Measurements from ENCODE around the gene ANXA2.
"Not testable (repeated sequence)": the region's sequence is repeated elsewhere in the genome, so short reads cannot be mapped to it uniquely, and the experiment has no call there.

ANXA2 gene

DNA sequence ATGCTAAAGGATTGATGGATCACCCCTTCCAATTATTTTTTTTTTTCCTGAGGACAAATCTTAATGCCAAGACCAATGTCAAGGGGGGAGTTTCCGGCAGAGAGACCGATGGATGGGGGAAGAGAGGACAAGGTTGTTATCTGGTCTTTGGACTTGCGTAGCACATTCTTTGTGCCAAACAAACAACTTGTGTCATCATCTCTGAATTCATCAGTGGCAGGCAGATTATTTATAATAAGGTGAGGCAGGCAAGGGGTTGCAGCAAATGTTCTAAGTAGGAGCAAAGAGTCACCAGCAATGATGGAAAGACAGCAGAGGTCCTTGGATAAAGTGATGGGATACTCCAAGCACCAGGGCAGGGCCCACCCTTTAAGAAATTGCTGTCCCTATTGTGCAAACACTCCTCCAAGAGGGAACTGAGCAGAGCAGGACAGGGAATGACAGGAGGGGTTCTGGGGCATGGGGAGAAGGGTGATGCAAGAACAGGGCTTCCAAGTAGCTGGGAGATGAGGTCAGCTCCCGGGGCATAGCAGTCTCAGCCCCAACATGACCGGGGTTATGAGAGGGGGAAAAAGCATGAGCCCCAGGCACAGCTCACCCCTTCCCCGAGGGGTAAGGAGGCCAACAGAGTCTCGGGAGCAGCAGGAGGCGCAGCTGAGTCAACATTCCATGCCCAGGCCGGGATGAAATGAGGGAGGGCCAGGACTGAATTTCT lies 57.4 kb downstream of the ANXA2 start:
- no peak for DNase-seq (ENCODE audit: low spot score)

DNA sequence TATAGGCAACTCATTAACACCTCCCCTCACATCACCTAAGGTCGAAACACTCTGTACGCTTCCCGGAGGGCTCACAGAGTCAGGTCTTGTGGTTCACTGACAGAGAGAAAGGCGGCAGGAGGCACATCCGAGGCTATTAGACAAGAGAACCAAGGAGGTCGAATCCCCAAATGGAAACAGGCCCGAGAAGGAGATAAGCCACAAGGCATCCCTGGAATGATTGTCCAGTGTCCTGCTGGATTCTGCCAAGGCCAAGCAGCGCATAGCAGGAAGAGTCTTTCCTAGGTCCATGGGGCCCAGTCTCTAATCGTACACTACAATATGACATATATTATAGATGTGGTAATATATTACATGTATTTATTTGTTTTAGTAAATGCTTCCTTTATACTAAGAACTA lies 58.5 kb downstream of the ANXA2 start:
- no peak for DNase-seq (ENCODE audit: low spot score)

DNA sequence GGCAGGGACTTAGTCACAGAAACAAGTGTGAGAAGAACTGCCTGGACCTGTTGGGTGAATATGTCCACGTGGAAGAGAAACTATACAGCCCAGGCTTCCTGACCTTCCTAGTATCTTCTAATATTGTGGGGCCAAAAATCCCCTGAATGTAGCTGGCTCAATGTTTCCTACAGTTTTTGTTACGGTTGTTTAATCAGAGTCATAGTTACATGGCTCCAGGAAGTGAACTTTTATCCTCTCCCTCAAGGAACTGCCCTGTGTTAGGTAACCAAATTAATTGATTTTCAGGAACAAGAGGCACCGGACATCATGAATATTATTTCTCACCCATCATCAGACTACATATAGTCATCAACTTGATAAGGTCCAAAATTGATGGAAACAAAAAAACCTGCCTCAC lies 59.0 kb downstream of the ANXA2 start:
- DNase-seq (ENCODE audit: low spot score): no peak

DNA sequence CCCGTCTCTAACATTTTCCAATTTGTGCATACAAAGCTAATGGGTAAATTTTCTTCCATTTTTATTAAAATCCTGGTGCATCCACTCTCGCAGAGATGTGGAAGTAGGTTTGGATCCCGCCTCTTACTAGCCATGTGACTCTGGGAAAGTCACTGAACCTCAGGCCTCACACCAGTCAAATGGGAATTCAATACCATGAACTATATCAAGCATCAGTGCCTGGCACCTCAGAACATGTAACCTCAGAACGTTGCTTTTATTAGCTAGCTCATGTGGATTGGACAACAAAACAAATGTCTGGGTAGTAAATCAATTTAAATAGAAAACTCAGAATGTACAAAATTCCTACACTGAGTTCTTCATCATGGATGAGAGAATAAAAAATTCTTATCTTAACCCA lies 60.7 kb downstream of the ANXA2 start:
- DNase-seq (ENCODE audit: low spot score): no peak

DNA sequence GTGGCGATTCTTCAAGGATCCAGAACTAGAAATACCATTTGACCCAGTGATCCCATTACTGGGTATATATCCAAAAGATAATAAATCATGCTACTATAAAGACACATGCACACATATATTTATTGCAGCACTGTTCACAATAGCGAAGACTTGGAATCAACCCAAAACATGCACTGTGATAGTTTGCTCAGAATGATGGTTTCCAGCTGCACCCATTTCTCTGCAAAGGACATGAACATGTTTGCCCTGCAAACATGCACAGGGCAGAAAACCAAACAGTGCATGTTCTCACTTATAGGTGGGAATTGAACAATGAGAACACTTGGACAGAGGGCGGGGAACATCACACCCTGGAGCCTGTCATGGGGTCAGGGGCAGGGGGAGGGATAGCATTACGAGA lies 62.5 kb downstream of the ANXA2 start:
- DNase-seq (ENCODE audit: low spot score): not testable (repeated sequence)

DNA sequence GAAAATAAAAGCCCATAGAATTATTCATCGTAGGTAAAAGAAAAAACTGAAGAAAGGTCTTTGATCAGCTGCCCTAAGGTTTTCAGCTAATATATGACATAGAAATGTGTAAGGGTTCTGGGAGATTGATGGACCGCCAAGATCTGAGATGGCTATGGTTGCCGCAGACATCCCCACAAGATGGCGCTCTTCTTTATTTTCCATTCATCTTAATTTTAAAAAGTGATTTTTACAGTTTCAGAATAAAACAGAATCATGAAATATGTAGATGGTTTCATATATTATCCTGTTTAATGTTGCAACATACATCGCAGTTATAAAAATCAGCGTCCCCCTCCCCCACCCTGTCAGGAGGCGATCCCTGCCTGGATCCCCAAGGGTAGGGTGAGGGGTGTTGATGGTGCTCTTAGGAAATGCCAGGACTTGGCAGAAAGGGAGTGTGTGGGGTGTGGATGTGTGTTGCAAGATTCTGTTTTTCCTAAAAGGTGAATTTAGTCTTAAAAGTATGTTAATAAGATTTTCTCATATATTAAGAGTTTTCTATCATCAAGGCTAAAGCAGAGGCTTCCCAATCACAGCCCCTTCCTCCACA lies 68.8 kb downstream of the ANXA2 start:
- peak; percentile 18 for DNase-seq (ENCODE audit: low spot score)

DNA sequence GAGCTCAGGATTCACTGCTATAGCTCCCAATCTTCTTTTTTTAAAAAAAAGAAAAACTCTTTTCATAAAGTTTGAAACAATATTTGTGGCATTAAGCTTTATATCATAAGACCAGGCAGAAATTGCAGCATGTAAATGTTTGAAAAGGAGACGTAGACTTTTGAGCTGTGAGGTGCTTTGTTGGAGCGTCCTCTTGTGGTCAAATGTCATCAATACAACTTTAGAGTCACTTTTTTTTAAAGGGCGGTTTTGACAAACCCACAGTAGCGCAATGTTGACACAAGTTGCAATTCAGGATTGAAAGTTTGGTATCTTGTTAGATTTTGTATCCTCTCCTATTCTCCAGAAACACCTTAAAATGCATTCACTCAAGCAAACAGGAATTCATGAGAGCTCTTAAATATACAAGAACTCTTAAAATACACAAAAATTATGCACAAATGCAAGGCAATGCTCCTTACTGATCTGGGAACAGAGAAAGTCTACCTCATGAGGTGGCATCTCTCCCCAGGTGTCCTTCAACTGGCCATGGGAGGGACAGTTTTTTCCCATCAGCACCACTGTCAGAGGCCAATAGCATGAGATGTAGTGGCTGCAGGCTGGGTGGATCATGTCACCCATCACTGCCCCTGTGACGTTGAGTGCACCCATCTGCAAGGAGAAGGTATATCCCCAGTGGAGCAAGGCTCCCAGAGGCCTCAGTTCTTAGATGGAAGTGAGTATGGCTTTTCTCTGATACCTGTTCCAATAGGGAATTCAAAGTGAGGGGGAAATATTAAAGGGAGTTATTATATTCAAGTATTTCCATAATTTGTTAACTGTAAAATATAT lies 70.7 kb downstream of the ANXA2 start:
- peak; percentile 52 for DNase-seq (ENCODE audit: low spot score)

DNA sequence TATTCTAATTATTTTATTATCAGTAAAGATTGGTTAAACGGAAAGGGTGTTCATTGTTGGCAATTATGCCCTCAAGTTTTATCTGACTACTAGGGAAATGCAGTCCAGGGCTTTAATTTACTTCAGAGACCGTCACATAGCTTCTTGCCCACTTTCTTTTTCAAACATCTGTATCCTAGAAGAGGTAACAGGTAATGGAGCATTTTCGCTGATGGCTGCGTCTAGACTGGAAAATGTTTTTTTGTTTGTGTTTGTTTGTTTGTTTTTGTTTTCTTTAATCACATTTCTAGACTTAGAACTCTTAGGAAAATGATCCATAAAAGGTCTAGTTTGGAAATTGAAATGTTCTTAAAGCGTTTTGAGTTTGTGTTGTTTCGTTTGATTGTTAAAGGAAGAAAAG lies 71.4 kb downstream of the ANXA2 start:
- no peak for DNase-seq (ENCODE audit: low spot score)

DNA sequence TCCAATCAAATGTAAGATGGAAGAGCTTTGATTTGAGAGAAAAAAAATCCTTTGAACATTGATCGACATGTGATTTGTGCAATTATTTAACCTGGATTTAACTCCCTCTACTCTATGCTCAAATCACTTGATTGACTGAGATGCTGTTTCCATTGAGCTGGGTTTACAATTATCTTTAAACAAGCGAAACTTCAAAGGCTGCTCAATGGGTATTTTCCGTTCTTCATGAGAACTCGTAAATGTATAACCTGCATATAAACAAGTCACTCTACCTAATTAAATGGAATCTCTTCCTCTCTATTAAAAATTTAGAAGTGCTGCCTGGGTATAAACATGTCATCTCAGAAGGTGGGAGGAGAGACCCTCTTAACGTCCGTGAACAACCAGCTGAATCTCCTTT lies 71.9 kb downstream of the ANXA2 start:
- DNase-seq (ENCODE audit: low spot score): no peak

DNA sequence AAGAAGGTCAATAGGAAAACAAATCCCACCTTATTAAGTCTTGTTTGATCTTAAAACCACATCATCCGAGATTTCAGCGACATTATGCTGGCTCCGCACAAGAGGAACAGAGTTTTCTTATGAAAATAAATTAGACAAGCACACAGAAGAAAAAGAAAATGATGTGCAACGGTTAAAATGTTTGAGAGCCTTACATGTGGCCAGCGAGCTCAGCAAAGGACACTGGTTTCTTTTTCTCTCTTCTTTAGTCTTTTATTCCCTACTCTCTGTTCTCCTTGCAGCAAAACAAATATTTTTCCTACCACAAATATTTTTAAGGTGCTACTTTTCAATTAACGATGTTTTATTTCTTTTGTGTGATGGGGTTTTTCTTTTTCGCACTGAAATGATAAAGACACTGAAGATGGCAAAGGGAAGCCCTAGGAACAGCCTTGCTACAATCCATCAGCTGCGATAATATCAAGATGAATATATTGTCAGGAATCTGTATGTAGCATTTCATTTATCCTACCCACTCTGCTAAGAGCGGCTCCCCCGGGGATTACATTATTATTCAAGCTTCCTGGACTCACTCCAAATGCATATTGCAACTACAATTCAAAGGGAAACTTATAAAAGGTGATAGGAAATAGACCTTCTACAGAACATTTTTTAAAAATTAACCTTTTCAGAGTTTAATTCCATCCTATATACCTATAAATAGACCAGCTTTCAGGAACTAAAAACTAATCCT lies 72.9 kb downstream of the ANXA2 start:
- no peak for DNase-seq (ENCODE audit: low spot score)

DNA sequence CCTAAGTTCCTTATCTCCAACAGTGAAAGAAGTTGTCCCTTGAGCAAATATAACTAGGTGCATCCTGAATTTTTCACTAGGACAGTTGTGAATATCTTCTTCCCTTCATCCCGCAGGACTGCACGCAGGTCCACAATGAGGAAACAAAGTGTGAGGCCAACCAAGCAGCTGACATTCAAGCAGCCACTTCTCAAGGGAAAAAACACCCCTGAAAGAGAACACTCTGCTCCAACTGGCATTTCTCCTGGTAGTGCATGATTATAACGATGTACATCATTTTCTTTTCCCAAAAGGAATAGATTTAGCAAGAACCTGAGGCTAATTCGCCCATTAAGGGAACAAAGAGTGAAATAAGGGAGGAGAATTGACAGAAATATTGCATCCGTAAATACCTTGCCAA lies 74.5 kb downstream of the ANXA2 start:
- DNase-seq (ENCODE audit: low spot score): no peak

DNA sequence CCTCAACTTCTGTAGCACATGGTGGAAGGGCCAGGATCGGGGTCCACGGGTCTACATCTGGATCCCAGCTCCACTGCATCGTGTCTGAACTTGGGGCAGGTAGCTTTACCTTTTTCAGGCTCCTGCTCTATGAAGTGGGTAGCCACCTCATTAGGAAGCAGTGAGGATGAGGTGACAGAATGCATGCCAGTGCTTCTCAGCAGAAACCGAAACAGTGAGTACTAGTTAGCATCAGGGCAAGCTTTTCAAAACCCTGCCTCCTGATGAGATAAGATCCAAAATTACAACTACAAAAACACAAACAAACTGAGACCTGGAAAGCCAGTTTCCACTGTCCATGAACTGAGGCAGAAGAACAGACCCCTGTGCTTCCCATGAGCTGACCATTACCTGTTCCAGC lies 77.4 kb downstream of the ANXA2 start:
- no peak for DNase-seq (ENCODE audit: low spot score)

DNA sequence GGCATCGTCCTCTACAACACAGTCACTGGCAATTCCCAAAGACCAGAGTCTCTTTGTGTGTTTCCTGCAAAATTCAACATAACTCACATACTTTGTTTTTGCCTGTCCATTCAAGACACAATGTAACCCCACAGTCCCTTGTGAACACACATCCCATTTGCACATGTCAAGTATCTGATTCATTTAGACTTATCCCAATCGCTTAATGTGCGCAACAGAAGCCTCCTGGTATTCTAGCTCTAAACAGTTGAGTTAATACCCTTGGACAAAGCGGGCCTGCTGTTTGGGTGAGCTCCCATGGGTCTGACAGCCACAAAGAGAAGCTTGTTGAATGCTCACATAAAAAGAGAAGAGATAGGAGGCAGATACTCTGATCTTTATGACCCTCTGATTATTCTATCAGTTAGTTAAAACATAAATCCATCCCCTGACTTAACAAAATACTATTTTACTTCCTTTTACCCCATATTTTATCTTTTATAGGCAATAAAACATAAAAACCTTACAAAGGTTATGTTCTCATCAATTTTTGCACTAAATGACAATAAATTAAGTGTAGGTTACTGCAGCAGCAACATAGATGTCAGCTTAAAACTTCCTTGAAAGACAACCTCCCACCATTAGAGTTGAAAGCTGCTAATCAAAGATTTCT lies 79.4 kb downstream of the ANXA2 start:
- DNase-seq (ENCODE audit: low spot score): no peak

DNA sequence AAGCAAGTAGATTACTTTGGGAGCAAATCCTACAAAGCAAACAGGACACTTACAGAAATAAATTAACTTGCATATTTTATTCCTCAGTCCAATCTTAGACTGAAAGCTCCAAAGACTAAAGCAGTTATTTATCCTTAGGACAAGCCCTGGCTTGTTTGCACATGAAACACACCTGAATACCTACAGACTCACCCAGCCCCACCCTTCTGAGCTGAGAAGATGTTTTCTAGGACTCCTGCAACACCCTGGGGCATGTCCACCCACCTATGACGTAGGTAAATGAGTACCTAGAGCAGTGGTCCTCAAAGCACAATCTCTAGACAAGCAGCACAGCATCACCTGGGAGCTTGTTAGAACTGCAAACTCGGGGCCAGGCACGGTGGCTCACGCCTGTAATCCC lies 80.8 kb downstream of the ANXA2 start:
- DNase-seq (ENCODE audit: low spot score): no peak

DNA sequence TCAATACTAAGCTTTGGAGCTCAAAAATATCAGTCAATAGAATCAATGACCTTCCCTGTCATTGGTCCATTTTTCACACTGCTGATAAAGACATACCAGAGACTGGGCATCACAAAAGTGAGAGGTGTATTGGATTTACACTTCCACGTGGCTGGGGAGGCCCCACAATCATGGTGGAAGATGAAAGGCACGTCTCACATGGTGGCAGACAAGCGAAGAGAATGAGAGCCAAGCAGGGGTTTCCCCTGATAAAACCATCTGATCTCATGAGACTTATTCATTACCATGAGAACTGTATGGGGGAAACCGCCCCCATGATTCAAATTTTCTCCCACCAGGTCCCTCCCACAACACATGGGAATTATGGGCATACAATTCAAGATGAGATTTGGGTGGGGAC lies 81.9 kb downstream of the ANXA2 start:
- no peak for DNase-seq (ENCODE audit: low spot score)

DNA sequence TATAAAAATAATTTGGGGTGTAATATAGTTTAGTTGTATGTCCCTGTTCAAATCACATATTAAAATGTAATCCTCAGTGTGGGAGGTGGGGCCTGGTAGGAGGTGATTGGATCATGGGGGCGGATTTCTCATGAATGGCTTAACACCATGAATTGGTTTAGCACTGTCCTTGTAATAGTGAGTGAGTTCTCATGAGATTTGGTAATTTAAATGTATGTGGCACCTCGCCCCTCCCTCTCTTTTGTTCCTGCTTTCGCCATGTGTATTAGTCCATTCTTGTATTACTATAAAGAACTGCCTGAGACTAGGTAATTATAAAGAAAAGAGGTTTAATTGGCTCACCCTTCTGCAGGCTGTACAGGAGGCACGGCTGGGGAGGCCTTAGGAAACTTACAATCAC lies 83.9 kb downstream of the ANXA2 start:
- DNase-seq (ENCODE audit: low spot score): no peak

DNA sequence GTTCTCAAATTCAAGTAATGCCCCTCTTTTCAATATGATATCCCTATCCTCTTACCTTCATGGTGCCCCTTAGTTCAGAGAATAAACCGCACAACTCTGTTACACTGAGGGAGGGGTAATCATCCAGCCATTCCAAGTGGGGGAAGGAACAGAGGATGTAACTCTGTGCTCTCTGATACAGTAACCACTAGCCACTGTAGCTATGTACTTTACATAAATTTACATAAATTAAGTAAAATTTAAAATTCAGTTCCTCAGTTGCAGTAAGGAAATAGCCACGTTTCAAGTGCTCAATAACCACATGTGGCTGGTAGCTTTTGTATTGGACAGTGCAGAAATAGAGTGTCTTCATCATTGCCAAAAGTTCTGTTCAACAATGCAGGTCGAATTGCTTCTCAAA lies 90.8 kb downstream of the ANXA2 start:
- DNase-seq (ENCODE audit: low spot score): no peak

DNA sequence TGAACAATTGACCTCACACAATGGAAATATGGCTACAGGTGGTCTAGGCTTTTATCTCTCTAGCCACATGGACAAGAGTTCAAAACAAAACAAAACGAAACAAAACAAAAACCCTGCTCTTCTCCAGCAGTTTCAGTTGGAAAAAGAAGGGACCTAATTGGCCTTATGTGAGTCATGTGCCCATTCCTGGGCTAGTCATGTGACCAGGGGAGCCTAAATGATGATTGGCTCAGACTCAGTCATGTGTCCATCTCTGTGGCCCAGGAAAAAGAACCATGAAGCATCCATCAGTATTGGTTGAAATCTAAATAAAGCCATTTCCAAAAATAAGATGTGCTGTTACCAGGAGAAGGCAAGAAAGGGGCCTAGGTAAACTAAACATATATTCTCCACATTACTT lies 96.8 kb downstream of the ANXA2 start:
- DNase-seq (ENCODE audit: low spot score): peak; percentile 23

DNA sequence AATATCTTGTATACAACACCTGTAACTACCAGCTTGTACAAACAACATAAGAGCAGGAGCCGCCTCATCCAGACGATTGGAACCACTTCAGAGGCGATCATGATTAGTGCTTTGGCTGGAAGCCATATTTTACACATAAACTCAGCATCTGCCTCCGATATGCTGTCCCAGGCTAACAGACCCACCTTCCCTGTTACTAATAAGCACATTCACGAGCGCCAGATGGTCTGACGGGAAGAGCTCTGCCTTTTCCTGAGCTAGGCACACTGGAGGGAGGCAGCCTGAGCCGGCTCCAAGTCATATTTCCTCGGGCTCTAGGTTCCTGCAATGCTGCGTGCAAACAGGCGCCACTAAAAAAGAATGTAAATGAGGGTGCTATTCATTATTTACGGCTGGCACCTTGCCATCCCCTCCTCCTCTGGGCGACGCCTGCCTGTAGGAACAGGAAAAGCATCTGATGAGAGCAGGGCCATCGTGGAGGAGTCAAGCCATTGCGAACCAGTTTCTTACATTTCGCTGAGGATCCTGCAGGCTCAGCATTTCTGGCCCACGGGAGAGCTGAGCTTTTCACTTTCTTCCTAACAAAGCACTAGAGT lies 98.2 kb downstream of the ANXA2 start:
- peak; percentile 80 for DNase-seq (ENCODE audit: low spot score)

All from SW480 (cell line).